Liver (tissue), 3 donors: ENCODE measurements around the gene PPARD.

Source experiments
- CTCF ChIP-seq: fragments of 150-350 bp; IDR thresholded peaks from 2 replicates; pipeline ENCODE4 v1.5.1; 2017; ENCODE audit warnings: improper control_type of control experiment, low read depth, low read length; ENCODE audit not compliant: missing input control
- FOXA1 ChIP-seq: IDR thresholded peaks from 2 replicates; pipeline ENCODE4 v1.6.1; 2016; ENCODE audit warnings: antibody characterized with exemption
- GABPA ChIP-seq, 2 donors: IDR thresholded peaks in 1 of 2; conservative IDR thresholded peaks in 1 of 2; 2 replicates each; pipeline ENCODE4 v1.6.1; 2016; ENCODE audit warnings: antibody characterized with exemption in 2 of 2, mild to moderate bottlenecking in 1 of 2, moderate library complexity in 1 of 2
- RAD21 ChIP-seq, 2 donors: IDR thresholded peaks; 2 replicates each; pipeline ENCODE4 v1.6.1; 2016; ENCODE audit warnings: antibody characterized with exemption in 2 of 2, mild to moderate bottlenecking in 2 of 2
- RXRA ChIP-seq, 2 donors: IDR thresholded peaks; 2 replicates each; pipeline ENCODE4 v1.6.1; 2017 to 2018; ENCODE audit warnings: antibody characterized with exemption in 2 of 2, mild to moderate bottlenecking in 1 of 2
- TAF1 ChIP-seq: conservative IDR thresholded peaks from 2 replicates; pipeline ENCODE4 v1.6.1; 2016; ENCODE audit warnings: antibody characterized with exemption, mild to moderate bottlenecking
- TF ChIP-seq, protein P1 (sequence below): IDR thresholded peaks from 2 replicates; pipeline ENCODE4 v1.6.1; 2016; ENCODE audit warnings: antibody characterized with exemption, mild to moderate bottlenecking
- TF ChIP-seq, protein P2 (sequence below): IDR thresholded peaks from 2 replicates; pipeline ENCODE4 v1.6.1; 2016; ENCODE audit warnings: antibody characterized with exemption
- TF ChIP-seq, protein P3 (sequence below): IDR thresholded peaks from 2 replicates; pipeline ENCODE4 v1.6.1; 2016; ENCODE audit warnings: antibody characterized with exemption
- donor health status: healthy.
- donor health status: healthy.

- TF ChIP-seq CTCF: no peak
- TF ChIP-seq TAF1: no peak
- TF ChIP-seq RXRA (IDR thresholded peaks at IDR 0.05): no peak
- TF ChIP-seq, protein P1, sequence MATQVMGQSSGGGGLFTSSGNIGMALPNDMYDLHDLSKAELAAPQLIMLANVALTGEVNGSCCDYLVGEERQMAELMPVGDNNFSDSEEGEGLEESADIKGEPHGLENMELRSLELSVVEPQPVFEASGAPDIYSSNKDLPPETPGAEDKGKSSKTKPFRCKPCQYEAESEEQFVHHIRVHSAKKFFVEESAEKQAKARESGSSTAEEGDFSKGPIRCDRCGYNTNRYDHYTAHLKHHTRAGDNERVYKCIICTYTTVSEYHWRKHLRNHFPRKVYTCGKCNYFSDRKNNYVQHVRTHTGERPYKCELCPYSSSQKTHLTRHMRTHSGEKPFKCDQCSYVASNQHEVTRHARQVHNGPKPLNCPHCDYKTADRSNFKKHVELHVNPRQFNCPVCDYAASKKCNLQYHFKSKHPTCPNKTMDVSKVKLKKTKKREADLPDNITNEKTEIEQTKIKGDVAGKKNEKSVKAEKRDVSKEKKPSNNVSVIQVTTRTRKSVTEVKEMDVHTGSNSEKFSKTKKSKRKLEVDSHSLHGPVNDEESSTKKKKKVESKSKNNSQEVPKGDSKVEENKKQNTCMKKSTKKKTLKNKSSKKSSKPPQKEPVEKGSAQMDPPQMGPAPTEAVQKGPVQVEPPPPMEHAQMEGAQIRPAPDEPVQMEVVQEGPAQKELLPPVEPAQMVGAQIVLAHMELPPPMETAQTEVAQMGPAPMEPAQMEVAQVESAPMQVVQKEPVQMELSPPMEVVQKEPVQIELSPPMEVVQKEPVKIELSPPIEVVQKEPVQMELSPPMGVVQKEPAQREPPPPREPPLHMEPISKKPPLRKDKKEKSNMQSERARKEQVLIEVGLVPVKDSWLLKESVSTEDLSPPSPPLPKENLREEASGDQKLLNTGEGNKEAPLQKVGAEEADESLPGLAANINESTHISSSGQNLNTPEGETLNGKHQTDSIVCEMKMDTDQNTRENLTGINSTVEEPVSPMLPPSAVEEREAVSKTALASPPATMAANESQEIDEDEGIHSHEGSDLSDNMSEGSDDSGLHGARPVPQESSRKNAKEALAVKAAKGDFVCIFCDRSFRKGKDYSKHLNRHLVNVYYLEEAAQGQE: no peak
- no peak for TF ChIP-seq RAD21 (IDR thresholded peaks at IDR 0.05)
- TF ChIP-seq, protein P2, sequence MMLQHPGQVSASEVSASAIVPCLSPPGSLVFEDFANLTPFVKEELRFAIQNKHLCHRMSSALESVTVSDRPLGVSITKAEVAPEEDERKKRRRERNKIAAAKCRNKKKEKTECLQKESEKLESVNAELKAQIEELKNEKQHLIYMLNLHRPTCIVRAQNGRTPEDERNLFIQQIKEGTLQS: no peak
- no peak for TF ChIP-seq GABPA (IDR thresholded peaks at IDR 0.05 in 1 of 2, conservative IDR thresholded peaks at IDR 0.05 in 1 of 2)
- TF ChIP-seq, protein P3, sequence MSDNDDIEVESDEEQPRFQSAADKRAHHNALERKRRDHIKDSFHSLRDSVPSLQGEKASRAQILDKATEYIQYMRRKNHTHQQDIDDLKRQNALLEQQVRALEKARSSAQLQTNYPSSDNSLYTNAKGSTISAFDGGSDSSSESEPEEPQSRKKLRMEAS: no peak
- TF ChIP-seq FOXA1: no peak
Measured at GRCh38 chr6:35359346-35359743, 17.0 kb downstream of the PPARD start.
